Uterus (tissue), 4 donors: ENCODE results near the gene HSPB8. TPM values are rescaled to one million over a fixed set of nuclear protein-coding genes. Genes with fewer than 3 reads are reported as not detected.

Experiments used
- DNase-seq, 2 donors: peaks; one replicate each; pipeline ENCODE4 v3.0.0-alpha.2; 2019 to 2020
- H3K27ac ChIP-seq, 2 donors: fragments of 200-600 bp; sonication (generic); 1 replicate in 1 of 2; 2 replicates in 1 of 2; pipeline ENCODE4 v1.5.1; 2016 to 2018
- H3K27me3 ChIP-seq, 2 donors: fragments of 200-600 bp; sonication (generic); one replicate each; pipeline ENCODE4 v1.5.1; 2018 to 2019; ENCODE audit warnings: control low read depth in 1 of 2
- H3K36me3 ChIP-seq, 2 donors: fragments of 200-600 bp; sonication (generic); one replicate each; pipeline ENCODE4 v1.5.1; 2019; ENCODE audit warnings: control low read depth in 1 of 2
- H3K4me1 ChIP-seq, 2 donors: fragments of 200-600 bp; sonication (generic); one replicate each; pipeline ENCODE4 v1.5.1; 2018 to 2019; ENCODE audit warnings: control low read depth in 1 of 2
- H3K4me3 ChIP-seq, 2 donors: fragments of 200-600 bp; sonication (generic); 1 replicate in 1 of 2; 2 replicates in 1 of 2; pipeline ENCODE4 v1.5.1; 2018 to 2019; ENCODE audit warnings: mild to moderate bottlenecking in 1 of 2
- H3K9me3 ChIP-seq, 2 donors: fragments of 200-600 bp; sonication (generic); one replicate each; pipeline ENCODE4 v1.5.1; 2019; ENCODE audit warnings: control low read depth in 1 of 2
- POLR2A ChIP-seq, 2 donors: fragments of 450-650 bp; IDR thresholded peaks; one replicate each; pipeline ENCODE4 v1.6.1; 2016; ENCODE audit warnings: antibody characterized with exemption in 2 of 2, mild to moderate bottlenecking in 1 of 2, moderate library complexity in 1 of 2
- intact Hi-C: fragments of 100-400 bp; cut with DNase I; formaldehyde crosslinking; loops from one replicate; pipeline ENCODE4 v1.15.1; 2023; ENCODE audit warnings: low total_unique reads
- total RNA-seq, 4 donors: library from RNA; depleted of rRNA in 3 of 4; stranded (reverse); fragments of >200 nt in 3 of 4; gene quantifications; one replicate each; pipeline versions ENCODE4 v1.1.0 to v1.2.4, GENCODE V29; 2014 to 2023
- TF ChIP-seq, protein P1 (sequence below), 4 experiments: fragments of 200-600 bp in 2 of 4; fragments of 450-650 bp in 2 of 4; sonication (generic) in 2 of 4; IDR thresholded peaks; one replicate each; pipeline ENCODE4 v1.5.1; 2016 to 2019; ENCODE audit warnings: antibody characterized with exemption in 4 of 4, mild to moderate bottlenecking in 2 of 4, moderate library complexity in 1 of 4
- donor health status: DM: yes; HTN: yes; CAD: no.

The HSPB8 gene
- total RNA-seq, 4 donors from 2014 or later: 10.6 to 49.7 (median 38.3) TPM

DNA sequence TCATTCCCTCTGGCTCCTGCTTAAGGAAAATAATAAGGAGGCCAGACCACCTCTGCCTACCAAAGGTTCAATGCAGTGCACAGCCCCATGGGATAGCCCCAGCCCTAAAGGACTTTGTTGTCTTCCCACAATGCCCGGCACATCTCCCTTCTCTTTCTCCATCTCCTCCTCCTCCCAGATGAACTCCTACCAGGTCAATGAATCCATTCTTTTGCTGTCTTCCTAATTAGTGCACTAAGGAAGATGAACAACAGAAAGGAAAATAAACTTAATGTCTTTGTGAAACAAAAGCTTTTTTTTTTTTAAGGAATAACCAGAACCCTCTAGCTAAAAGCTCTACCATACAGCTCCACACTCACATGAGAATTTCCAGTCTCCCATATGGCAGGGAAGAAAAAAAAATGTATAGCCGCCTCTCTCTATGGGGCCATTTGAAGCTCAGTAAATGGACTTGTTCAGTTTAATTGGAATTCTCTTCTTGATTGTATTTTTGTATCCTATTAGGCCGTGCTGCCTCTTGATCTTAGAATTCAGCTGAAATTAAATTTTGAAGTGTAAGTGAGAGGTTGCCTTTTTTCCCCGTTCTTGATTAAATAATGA lies 41.8 kb upstream of the HSPB8 start:
- intact Hi-C loops: no loop called here
- no peaks in the 10 kb centered on the region for H3K27me3 ChIP-seq

GRCh38 chr12:119139448-119139847 lies 39.3 kb upstream of the HSPB8 start:
- TF ChIP-seq, protein P1, sequence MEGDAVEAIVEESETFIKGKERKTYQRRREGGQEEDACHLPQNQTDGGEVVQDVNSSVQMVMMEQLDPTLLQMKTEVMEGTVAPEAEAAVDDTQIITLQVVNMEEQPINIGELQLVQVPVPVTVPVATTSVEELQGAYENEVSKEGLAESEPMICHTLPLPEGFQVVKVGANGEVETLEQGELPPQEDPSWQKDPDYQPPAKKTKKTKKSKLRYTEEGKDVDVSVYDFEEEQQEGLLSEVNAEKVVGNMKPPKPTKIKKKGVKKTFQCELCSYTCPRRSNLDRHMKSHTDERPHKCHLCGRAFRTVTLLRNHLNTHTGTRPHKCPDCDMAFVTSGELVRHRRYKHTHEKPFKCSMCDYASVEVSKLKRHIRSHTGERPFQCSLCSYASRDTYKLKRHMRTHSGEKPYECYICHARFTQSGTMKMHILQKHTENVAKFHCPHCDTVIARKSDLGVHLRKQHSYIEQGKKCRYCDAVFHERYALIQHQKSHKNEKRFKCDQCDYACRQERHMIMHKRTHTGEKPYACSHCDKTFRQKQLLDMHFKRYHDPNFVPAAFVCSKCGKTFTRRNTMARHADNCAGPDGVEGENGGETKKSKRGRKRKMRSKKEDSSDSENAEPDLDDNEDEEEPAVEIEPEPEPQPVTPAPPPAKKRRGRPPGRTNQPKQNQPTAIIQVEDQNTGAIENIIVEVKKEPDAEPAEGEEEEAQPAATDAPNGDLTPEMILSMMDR (IDR thresholded peaks at IDR 0.05): no peak
- no peak for TF ChIP-seq POLR2A (IDR thresholded peaks at IDR 0.05)
- no peaks in the 10 kb centered on the region for H3K9me3 ChIP-seq
- no peak overlapping the region for H3K4me3 ChIP-seq
- intact Hi-C loops: no loop called here
- DNase-seq: no peak
- no peaks in the 10 kb centered on the region for H3K36me3 ChIP-seq
- H3K27me3 ChIP-seq: no peaks in the 10 kb centered on the region
- H3K4me1 ChIP-seq: no peaks in the 10 kb centered on the region
- no peak overlapping the region for H3K27ac ChIP-seq

More for the DNA sequence above, 41.8 kb upstream of the HSPB8 start:
- Histone ChIP-seq H3K9me3 (no peaks in the 10 kb centered on the region), H3K4me1 (no peaks in the 10 kb centered on the region), H3K36me3 (no peaks in the 10 kb centered on the region), H3K4me3 (no peak overlapping the region), H3K27ac (no peak overlapping the region)
- TF ChIP-seq POLR2A (IDR thresholded peaks at IDR 0.05): no peak
- TF ChIP-seq, protein P1 (IDR thresholded peaks at IDR 0.05): no peak
- DNase-seq: no peak

DNA sequence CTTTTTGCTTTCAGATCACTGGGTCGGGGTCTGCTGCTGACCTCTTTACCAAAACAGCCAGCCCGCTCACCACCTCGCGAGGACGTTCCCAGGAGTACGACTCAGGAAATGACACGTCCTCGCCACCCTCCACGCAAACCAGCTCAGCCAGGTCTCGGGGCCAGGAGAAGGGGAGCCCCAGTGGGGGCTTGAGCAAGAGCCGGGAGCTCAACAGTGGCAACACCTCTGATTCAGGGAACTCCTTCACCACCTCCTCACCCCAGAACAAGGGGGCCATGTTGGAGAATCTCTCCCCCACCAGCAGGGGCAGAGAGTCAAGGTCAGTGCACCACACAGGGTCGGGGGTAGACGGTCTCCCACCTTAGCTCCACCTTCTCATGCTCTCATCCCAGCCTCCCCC lies 33.4 kb upstream of the HSPB8 start:
- Histone ChIP-seq H3K9me3 (no peaks in the 10 kb centered on the region), H3K27ac (no peak overlapping the region), H3K4me1 (no peaks in the 10 kb centered on the region), H3K4me3 (no peak overlapping the region), H3K27me3 (no peaks in the 10 kb centered on the region), H3K36me3 (no peaks in the 10 kb centered on the region)
- intact Hi-C loops: no loop called here
- TF ChIP-seq, protein P1 (IDR thresholded peaks at IDR 0.05): no peak
- no peak for TF ChIP-seq POLR2A (IDR thresholded peaks at IDR 0.05)
- DNase-seq: no peak

GRCh38 chr12:119147847-119148448 lies 30.8 kb upstream of the HSPB8 start:
- H3K36me3 ChIP-seq: no peaks in the 10 kb centered on the region
- H3K4me1 ChIP-seq: no peaks in the 10 kb centered on the region
- peaks cover 0 to 4% of the 10 kb centered on the region in 2 donors for H3K9me3 ChIP-seq
- no peak for TF ChIP-seq POLR2A (IDR thresholded peaks at IDR 0.05)
- TF ChIP-seq, protein P1 (IDR thresholded peaks at IDR 0.05): no peak
- no peaks in the 10 kb centered on the region for H3K27me3 ChIP-seq
- no peak for DNase-seq
- H3K4me3 ChIP-seq: no peak overlapping the region
- intact Hi-C loops: no loop called here
- H3K27ac ChIP-seq: no peak overlapping the region

DNA sequence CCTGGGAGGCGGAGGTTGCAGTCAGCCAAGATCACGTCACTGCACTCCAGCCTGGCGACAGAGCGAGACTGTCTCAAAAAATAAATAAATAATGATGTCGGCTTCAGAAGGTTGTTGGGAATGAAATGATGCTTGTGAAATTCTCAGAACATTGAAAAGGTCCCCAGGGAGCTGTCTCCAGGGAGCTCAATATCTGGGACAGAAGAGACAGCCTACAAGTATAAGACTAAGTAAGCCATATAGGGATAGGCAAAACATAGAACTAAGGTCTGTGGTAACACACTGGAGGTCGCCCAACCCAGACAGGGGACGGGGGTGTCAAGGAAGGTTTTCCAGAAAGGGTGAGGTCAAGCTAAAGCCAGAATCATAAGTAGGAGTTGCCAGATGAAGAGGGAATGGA lies 29.5 kb upstream of the HSPB8 start:
- H3K9me3 ChIP-seq: peaks cover 0 to 4% of the 10 kb centered on the region in 2 donors
- TF ChIP-seq, protein P1 (IDR thresholded peaks at IDR 0.05): no peak
- no peak for TF ChIP-seq POLR2A (IDR thresholded peaks at IDR 0.05)
- H3K4me3 ChIP-seq: no peak overlapping the region
- H3K27me3 ChIP-seq: no peaks in the 10 kb centered on the region
- H3K27ac ChIP-seq: no peak overlapping the region
- no peak for DNase-seq
- intact Hi-C loops: no loop called here
- no peaks in the 10 kb centered on the region for H3K36me3 ChIP-seq
- no peaks in the 10 kb centered on the region for H3K4me1 ChIP-seq
